Testis (tissue), 3 donors: ENCODE measurements around the gene VAMP3. TPM values are rescaled to one million over a fixed set of nuclear protein-coding genes. Genes with fewer than 3 reads are reported as not detected.

Source experiments
- DNase-seq: peaks from one replicate; pipeline ENCODE4 v3.0.0-alpha.2; 2019
- H3K27ac ChIP-seq, 2 donors: fragments of 200-600 bp; sonication (generic); one replicate each; pipeline ENCODE4 v1.5.1; 2019
- H3K27me3 ChIP-seq: fragments of 200-600 bp; sonication (generic); one replicate; pipeline ENCODE4 v1.5.1; 2019
- H3K36me3 ChIP-seq: fragments of 200-600 bp; sonication (generic); one replicate; pipeline ENCODE4 v1.5.1; 2017; ENCODE audit warnings: low read depth; ENCODE audit errors: missing control alignments
- H3K4me1 ChIP-seq: fragments of 200-600 bp; sonication (generic); one replicate; pipeline ENCODE4 v1.5.1; 2019
- H3K4me3 ChIP-seq, 2 donors: fragments of 200-600 bp; sonication (generic); one replicate each; pipeline ENCODE4 v1.5.1; 2017 to 2019
- H3K9me3 ChIP-seq: fragments of 200-600 bp; sonication (generic); one replicate; pipeline ENCODE4 v1.5.1; 2017
- CTCF ChIP-seq, 3 experiments: fragments of 450-650 bp in 2 of 3; fragments of 200-600 bp in 1 of 3; sonication (generic) in 1 of 3; IDR thresholded peaks; one replicate each; pipeline ENCODE4 v1.5.1; 2016 to 2019; ENCODE audit warnings: antibody characterized with exemption in 3 of 3, mild to moderate bottlenecking in 2 of 3, moderate library complexity in 1 of 3
- POLR2A ChIP-seq: fragments of 450-650 bp; IDR thresholded peaks from one replicate; pipeline ENCODE4 v1.6.1; 2017; ENCODE audit warnings: antibody characterized with exemption, mild to moderate bottlenecking, moderate library complexity
- WGBS, 2 donors: methylation state at CpG; one replicate each; pipeline ENCODE4 v1.1.5; 2018; 5-methylcytosine and 5-hydroxymethylcytosine counted together
- intact Hi-C: fragments of 100-400 bp; cut with DNase I; formaldehyde crosslinking; loops from one replicate; pipeline ENCODE4 v1.15.1; 2023; ENCODE audit warnings: low total_unique reads
- polyA plus RNA-seq: library from polyadenylated mRNA; stranded (reverse); fragments of 350-450 nt; fragmentation: Illumina TruSeq; extraction: RNeasy Lipid Tissue Mini Kit (QIAGEN cat#74804); gene quantifications from one replicate; pipeline ENCODE4 v1.2.3, GENCODE V29; 2014; ENCODE audit warnings: low read depth, low replicate concordance; ENCODE audit not compliant: insufficient read depth
- total RNA-seq, 2 donors: library from RNA; depleted of rRNA; stranded (reverse); fragments of >200 nt; gene quantifications; one replicate each; pipeline ENCODE4 v1.2.3, GENCODE V29; 2016

Gene VAMP3
- total and polyA plus RNA-seq, 3 donors from 2014 or later, result 77.3 to 99.5 (median 95.5) TPM

GRCh38 chr1:7755448-7755847, 15.6 kb upstream of the VAMP3 start:
- intact Hi-C loops, result no loop called here
- Histone ChIP-seq H3K36me3 (no peaks in the 10 kb centered on the region), H3K27me3 (no peaks in the 10 kb centered on the region), H3K4me3 (no peak overlapping the region), H3K9me3 (no peaks in the 10 kb centered on the region), H3K27ac (no peak overlapping the region), H3K4me1 (no peaks in the 10 kb centered on the region)
- no peak for DNase-seq
- WGBS, 2 donors, result 96% methylated on average over 1 of the region's 1 CpG
- no peak for TF ChIP-seq CTCF (IDR thresholded peaks at IDR 0.05)
- no peak for TF ChIP-seq POLR2A

- intact Hi-C loops, result no loop called here
- H3K4me1 ChIP-seq, result no peaks in the 10 kb centered on the region
- DNase-seq, result no peak
- 88 to 94% methylated on average over 6 of the region's 6 CpGs for WGBS, 2 donors
- no peaks in the 10 kb centered on the region for H3K9me3 ChIP-seq
- H3K27ac ChIP-seq, result no peak overlapping the region
- H3K27me3 ChIP-seq, result no peaks in the 10 kb centered on the region
- H3K36me3 ChIP-seq, result no peaks in the 10 kb centered on the region
- TF ChIP-seq CTCF (IDR thresholded peaks at IDR 0.05) (no peak), POLR2A (no peak)
- H3K4me3 ChIP-seq, result no peak overlapping the region
Measured at GRCh38 chr1:7760245-7760644, 10.9 kb upstream of the VAMP3 start.

- WGBS, 2 donors, result 86 to 87% methylated on average over 3 of the region's 3 CpGs
- no peak overlapping the region for H3K27ac ChIP-seq
- intact Hi-C loops, result no loop called here
- H3K4me1 ChIP-seq, result no peaks in the 10 kb centered on the region
- TF ChIP-seq POLR2A, result no peak
- no peak for TF ChIP-seq CTCF (IDR thresholded peaks at IDR 0.05)
- H3K27me3 ChIP-seq, result no peaks in the 10 kb centered on the region
- H3K9me3 ChIP-seq, result no peaks in the 10 kb centered on the region
- no peak overlapping the region for H3K4me3 ChIP-seq
- no peaks in the 10 kb centered on the region for H3K36me3 ChIP-seq
- DNase-seq, result no peak
Measured at GRCh38 chr1:7761103-7761502, 10.0 kb upstream of the VAMP3 start.

- H3K36me3 ChIP-seq, result no peaks in the 10 kb centered on the region
- H3K4me3 ChIP-seq, result no peak overlapping the region
- no peaks in the 10 kb centered on the region for H3K27me3 ChIP-seq
- WGBS, 2 donors, result 82 to 89% methylated on average over 4 of the region's 4 CpGs
- intact Hi-C loops, result no loop called here
- no peak for DNase-seq
- no peak overlapping the region for H3K27ac ChIP-seq
- peaks cover 4% of the 10 kb centered on the region for H3K4me1 ChIP-seq
- no peaks in the 10 kb centered on the region for H3K9me3 ChIP-seq
- no peak for TF ChIP-seq CTCF (IDR thresholded peaks at IDR 0.05)
- TF ChIP-seq POLR2A, result no peak
Measured at GRCh38 chr1:7767176-7767575, 3.9 kb upstream of the VAMP3 start.

GRCh38 chr1:7768583-7768982, 2.5 kb upstream of the VAMP3 start:
- Histone ChIP-seq H3K9me3 (no peaks in the 10 kb centered on the region), H3K27ac (no peak overlapping the region), H3K36me3 (no peaks in the 10 kb centered on the region), H3K4me1 (peaks cover 11% of the 10 kb centered on the region), H3K27me3 (no peaks in the 10 kb centered on the region), H3K4me3 (no peak overlapping the region)
- 71 to 78% methylated on average over 2 of the region's 2 CpGs for WGBS, 2 donors
- DNase-seq, result no peak
- TF ChIP-seq POLR2A (no peak), CTCF (IDR thresholded peaks at IDR 0.05) (no peak)
- intact Hi-C loops, result no loop called here
